ENCODE measurements around the gene RPL10. TPM values are rescaled to one million over a fixed set of nuclear protein-coding genes. Genes with fewer than 3 reads are reported as not detected.
A peak's percentile ranks its signal among the peaks of the same experiment; 100 is the strongest.

The RPL10 gene
- total and polyA plus RNA-seq, 2 of the 8 experiments (the other 6 are each of a cell fraction or from before 2014, with no cell fraction given) = 2,633 to 4,293 TPM

- TF ChIP-seq HDAC6 (IDR thresholded peaks at IDR 0.05; ENCODE audit: low read depth, low read length) (no peak), POLR2A (IDR thresholded peaks at IDR 0.05; ENCODE audit: control extremely low read depth in 1 of 2, low read depth in 2 of 2, low read length in 2 of 2) (peak in 1 of 2 experiments; percentile 78; a peak in 2 of 3 replicates), CHD2 (IDR thresholded peaks at IDR 0.05; ENCODE audit: low read length) (no peak; the same call in 1 of the 2 replicates), TBP (IDR thresholded peaks at IDR 0.05; ENCODE audit: low read depth, low read length) (peak; percentile 56; the same call in 1 of the 2 replicates), POLR2AphosphoS5 (IDR thresholded peaks at IDR 0.05; ENCODE audit: low read depth, low read length) (peak; percentile 89)
Observed at GRCh38 chrX:154369449-154370299, 28.5 kb upstream of the RPL10 start (continued).
